Fibroblast of lung (primary cell): Measurements from ENCODE around the gene ZC3HAV1L. TPM values are rescaled to one million over a fixed set of nuclear protein-coding genes. Genes with fewer than 3 reads are reported as not detected.

ENCODE experiments used
- DNase-seq, 2 donors: peaks; one replicate each; pipeline versions ENCODE4 v3.0.0 to v3.0.0-alpha.2; 2010; ENCODE audit warnings: low read depth in 2 of 2
- H2AFZ ChIP-seq: 2 replicates; pipeline ENCODE4 v1.5.1; 2012; ENCODE audit warnings: low read length, control low read depth, inconsistent platforms
- H3K27ac ChIP-seq: 2 replicates; pipeline ENCODE4 v1.5.1; 2011; ENCODE audit warnings: low read length, control low read depth; ENCODE audit not compliant: insufficient read depth
- H3K27me3 ChIP-seq: 2 replicates; pipeline ENCODE4 v1.5.1; 2011; ENCODE audit warnings: mild to moderate bottlenecking, low read length; ENCODE audit not compliant: control insufficient read depth, insufficient read depth
- H3K36me3 ChIP-seq: 2 replicates; pipeline ENCODE4 v1.5.1; 2011; ENCODE audit warnings: low read length; ENCODE audit not compliant: control insufficient read depth, insufficient read depth
- H3K4me1 ChIP-seq: 2 replicates; pipeline ENCODE4 v1.5.1; 2011; ENCODE audit warnings: low read length; ENCODE audit not compliant: control insufficient read depth, insufficient read depth; ENCODE audit errors: extremely low read depth
- H3K4me2 ChIP-seq: 2 replicates; pipeline ENCODE4 v1.5.1; 2011; ENCODE audit warnings: low read length, control low read depth; ENCODE audit not compliant: insufficient read depth; ENCODE audit errors: extremely low read depth
- H3K4me3 ChIP-seq, 4 experiments: fragments of 200-600 bp in 1 of 4; sonication (generic) in 1 of 4; replicated peaks in 1 of 4; 2 replicates each; pipeline ENCODE4 v1.5.1; 2011 to 2016; ENCODE audit warnings: low read length in 4 of 4, low read depth in 3 of 4, mild to moderate bottlenecking in 3 of 4, control low read depth in 2 of 4, inconsistent platforms in 1 of 4, mixed read lengths in 1 of 4; ENCODE audit not compliant: insufficient read depth in 1 of 4; ENCODE audit errors: control extremely low read depth in 1 of 4
- H3K79me2 ChIP-seq: 2 replicates; pipeline ENCODE4 v1.5.1; 2012; ENCODE audit warnings: mild to moderate bottlenecking, low read length, inconsistent platforms; ENCODE audit not compliant: control insufficient read depth, insufficient read depth
- H3K9ac ChIP-seq: 2 replicates; pipeline ENCODE4 v1.5.1; 2011; ENCODE audit warnings: mild to moderate bottlenecking, low read length, control low read depth; ENCODE audit not compliant: insufficient read depth
- H3K9me3 ChIP-seq: 2 replicates; pipeline ENCODE4 v1.5.1; 2012; ENCODE audit warnings: low read depth, low read length; ENCODE audit not compliant: control insufficient read depth, insufficient read depth
- H4K20me1 ChIP-seq: 2 replicates; pipeline ENCODE4 v1.5.1; 2011; ENCODE audit warnings: low read length; ENCODE audit not compliant: control insufficient read depth, insufficient read depth; ENCODE audit errors: extremely low read depth
- CTCF ChIP-seq, 2 donors: IDR thresholded peaks in 1 of 2; conservative IDR thresholded peaks in 1 of 2; 1 replicate in 1 of 2; 2 replicates in 1 of 2; pipeline ENCODE4 v1.5.1; 2011 to 2012; ENCODE audit warnings: low read length in 2 of 2, control low read depth in 1 of 2, inconsistent platforms in 1 of 2, low read depth in 1 of 2, mild to moderate bottlenecking in 1 of 2
- EZH2 ChIP-seq: IDR thresholded peaks from 2 replicates; pipeline ENCODE4 v1.5.1; 2012; ENCODE audit warnings: low read length, control low read depth, mild to moderate bottlenecking; ENCODE audit errors: missing control alignments
- polyA plus RNA-seq, 2 donors: library from polyadenylated mRNA; depleted of rRNA in 1 of 2; stranded (reverse) in 1 of 2; unstranded in 1 of 2; fragments of >200 nt; gene quantifications; 2 replicates each; pipeline ENCODE4 v1.2.1, GENCODE V29; 2011 to 2012; ENCODE audit warnings: missing spikeins in 1 of 2
- total RNA-seq: library from RNA; depleted of rRNA; stranded (reverse); fragments of >200 nt; gene quantifications from 2 replicates; pipeline ENCODE4 v1.2.1, GENCODE V29; 2014

The ZC3HAV1L gene
- total and polyA plus RNA-seq, 2 donors (not counting 1 experiment from before 2014, with no cell fraction given) = 5.3 to 8.9 TPM

DNA sequence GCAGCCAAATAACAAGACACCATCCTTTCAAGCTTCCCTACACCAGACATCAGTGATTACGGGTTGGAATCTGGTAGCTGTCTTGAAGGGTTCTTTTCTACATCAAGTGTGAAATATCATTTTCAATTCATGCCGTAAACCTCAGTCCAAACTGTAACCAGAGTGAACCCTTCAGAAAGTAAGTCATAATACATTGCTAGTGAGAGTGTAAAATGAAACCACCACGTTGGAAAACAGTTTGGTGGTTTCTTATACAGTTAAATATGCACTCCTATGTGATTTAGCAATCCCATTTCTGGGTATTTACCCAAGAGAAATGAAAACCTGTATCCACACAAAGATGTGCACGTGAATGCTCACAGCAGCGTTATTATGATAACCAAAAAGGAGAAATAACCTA lies 25.6 kb upstream of the ZC3HAV1L start:
- no peak overlapping the region for H3K27ac ChIP-seq
- no peak overlapping the region for H3K4me2 ChIP-seq

GRCh38 chr7:139060695-139061237 lies 24.9 kb upstream of the ZC3HAV1L start:
- Histone ChIP-seq H3K36me3 (peaks cover 5% of the 10 kb centered on the region), H3K27me3 (no peaks in the 10 kb centered on the region), H3K4me3 (no peak overlapping the region), H3K4me2 (no peak overlapping the region), H2AFZ (no peak overlapping the region), H3K79me2 (no peaks in the 10 kb centered on the region), H3K9ac (no peak overlapping the region), H3K27ac (no peak overlapping the region), H4K20me1 (no peaks in the 10 kb centered on the region), H3K9me3 (no peaks in the 10 kb centered on the region), H3K4me1 (no peaks in the 10 kb centered on the region)
- DNase-seq = no peak
- TF ChIP-seq EZH2 (no peak), CTCF (conservative IDR thresholded peaks at IDR 0.05 in 1 of 2, IDR thresholded peaks at IDR 0.05 in 1 of 2; ENCODE audit: low read depth in 1 of 2, low read length in 2 of 2) (no peak)

More for the DNA sequence above, 25.6 kb upstream of the ZC3HAV1L start:
- Histone ChIP-seq H3K4me3 (no peak overlapping the region), H2AFZ (no peak overlapping the region), H3K9me3 (no peaks in the 10 kb centered on the region), H3K9ac (no peak overlapping the region), H4K20me1 (no peaks in the 10 kb centered on the region), H3K36me3 (peaks cover 5% of the 10 kb centered on the region), H3K79me2 (no peaks in the 10 kb centered on the region), H3K4me1 (no peaks in the 10 kb centered on the region), H3K27me3 (no peaks in the 10 kb centered on the region)
- peak in 1 of 2 donors; percentile 12 for DNase-seq
- TF ChIP-seq EZH2 (no peak), CTCF (conservative IDR thresholded peaks at IDR 0.05 in 1 of 2, IDR thresholded peaks at IDR 0.05 in 1 of 2; ENCODE audit: low read depth in 1 of 2, low read length in 2 of 2) (no peak)

DNA sequence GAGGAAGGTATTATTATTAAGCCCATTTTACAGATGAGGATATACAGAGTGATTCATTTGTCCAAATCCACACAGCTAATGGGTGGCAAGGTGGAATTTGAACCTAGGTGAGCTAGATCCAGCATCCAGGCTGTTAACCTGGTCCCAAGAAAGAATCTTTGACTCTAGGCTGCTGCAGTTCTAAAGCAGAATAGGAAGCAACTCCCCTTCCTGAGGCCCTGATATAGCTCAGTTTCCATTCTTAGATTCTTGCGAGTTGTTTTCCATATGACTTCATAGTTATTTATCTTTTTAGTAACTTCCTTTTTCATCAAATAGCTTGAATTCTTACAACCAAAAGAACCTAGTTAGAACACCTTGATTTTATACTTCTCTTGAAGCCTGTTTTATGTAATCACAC lies 24.1 kb upstream of the ZC3HAV1L start:
- Histone ChIP-seq H4K20me1 (no peaks in the 10 kb centered on the region), H3K4me2 (no peak overlapping the region), H3K27me3 (no peaks in the 10 kb centered on the region), H3K36me3 (peaks cover 6% of the 10 kb centered on the region), H3K4me3 (no peak overlapping the region), H3K4me1 (no peaks in the 10 kb centered on the region), H3K9ac (no peak overlapping the region), H3K79me2 (no peaks in the 10 kb centered on the region), H2AFZ (no peak overlapping the region), H3K27ac (no peak overlapping the region), H3K9me3 (no peaks in the 10 kb centered on the region)
- no peak for TF ChIP-seq CTCF (conservative IDR thresholded peaks at IDR 0.05 in 1 of 2, IDR thresholded peaks at IDR 0.05 in 1 of 2; ENCODE audit: low read depth in 1 of 2, low read length in 2 of 2)
- TF ChIP-seq EZH2 = no peak
- DNase-seq = no peak
